ENCODE measurements around the gene PPM1J. TPM values are rescaled to one million over a fixed set of nuclear protein-coding genes. Genes with fewer than 3 reads are reported as not detected.
A peak's percentile ranks its signal among the peaks of the same experiment; 100 is the strongest.

The PPM1J gene
- total and polyA plus RNA-seq, 9 of the 15 experiments (the other 6 are each of a cell fraction or from before 2014, with no cell fraction given): 0.25 to 10.5 (median 4.2) TPM

DNA sequence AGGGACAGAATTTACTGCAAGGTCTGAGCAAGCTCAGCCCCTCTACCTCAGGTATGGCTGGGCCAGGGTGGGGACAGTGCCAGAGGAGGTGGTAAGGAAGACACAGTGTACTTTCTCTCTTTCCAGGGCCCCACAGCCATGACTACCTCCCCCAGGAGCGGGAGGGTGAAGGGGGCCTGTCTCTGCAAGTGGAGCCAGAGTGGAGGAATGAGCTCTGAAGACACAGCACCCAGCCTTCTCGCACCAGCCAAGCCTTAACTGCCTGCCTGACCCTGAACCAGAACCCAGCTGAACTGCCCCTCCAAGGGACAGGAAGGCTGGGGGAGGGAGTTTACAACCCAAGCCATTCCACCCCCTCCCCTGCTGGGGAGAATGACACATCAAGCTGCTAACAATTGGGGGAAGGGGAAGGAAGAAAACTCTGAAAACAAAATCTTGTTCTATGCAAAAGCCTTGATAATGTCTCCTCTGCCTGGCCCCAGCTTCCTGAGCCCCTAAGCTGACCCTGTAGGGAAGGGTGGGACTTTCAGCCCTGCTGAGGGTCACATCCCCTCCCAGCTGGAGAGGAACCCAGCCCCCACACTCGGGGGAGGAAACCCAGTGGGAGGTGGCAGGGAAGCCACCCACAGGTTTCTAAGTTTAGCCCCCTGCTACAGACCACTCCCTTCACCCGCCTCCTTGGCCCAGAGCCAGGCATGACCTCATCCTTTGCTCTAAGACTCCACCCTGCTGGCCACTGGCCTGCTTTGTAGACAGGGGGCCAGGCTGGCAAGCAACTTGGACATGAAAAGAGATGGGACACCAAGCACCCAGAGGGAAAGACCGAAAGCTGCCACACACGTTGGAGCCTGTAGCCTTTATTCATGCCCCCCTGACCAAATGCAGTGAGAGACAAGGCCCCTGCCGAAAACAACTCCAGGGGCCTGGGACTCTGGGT lies 14.6 kb downstream of the PPM1J start (continued):
- TF ChIP-seq, protein P1, sequence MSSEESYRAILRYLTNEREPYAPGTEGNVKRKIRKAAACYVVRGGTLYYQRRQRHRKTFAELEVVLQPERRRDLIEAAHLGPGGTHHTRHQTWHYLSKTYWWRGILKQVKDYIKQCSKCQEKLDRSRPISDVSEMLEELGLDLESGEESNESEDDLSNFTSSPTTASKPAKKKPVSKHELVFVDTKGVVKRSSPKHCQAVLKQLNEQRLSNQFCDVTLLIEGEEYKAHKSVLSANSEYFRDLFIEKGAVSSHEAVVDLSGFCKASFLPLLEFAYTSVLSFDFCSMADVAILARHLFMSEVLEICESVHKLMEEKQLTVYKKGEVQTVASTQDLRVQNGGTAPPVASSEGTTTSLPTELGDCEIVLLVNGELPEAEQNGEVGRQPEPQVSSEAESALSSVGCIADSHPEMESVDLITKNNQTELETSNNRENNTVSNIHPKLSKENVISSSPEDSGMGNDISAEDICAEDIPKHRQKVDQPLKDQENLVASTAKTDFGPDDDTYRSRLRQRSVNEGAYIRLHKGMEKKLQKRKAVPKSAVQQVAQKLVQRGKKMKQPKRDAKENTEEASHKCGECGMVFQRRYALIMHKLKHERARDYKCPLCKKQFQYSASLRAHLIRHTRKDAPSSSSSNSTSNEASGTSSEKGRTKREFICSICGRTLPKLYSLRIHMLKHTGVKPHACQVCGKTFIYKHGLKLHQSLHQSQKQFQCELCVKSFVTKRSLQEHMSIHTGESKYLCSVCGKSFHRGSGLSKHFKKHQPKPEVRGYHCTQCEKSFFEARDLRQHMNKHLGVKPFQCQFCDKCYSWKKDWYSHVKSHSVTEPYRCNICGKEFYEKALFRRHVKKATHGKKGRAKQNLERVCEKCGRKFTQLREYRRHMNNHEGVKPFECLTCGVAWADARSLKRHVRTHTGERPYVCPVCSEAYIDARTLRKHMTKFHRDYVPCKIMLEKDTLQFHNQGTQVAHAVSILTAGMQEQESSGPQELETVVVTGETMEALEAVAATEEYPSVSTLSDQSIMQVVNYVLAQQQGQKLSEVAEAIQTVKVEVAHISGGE (CRISPR knock-in tag; IDR thresholded peaks at IDR 0.05): peak in 1 of 3 experiments; percentile 73; a peak in 2 of 6 replicates
- TF ChIP-seq ZNF324 (CRISPR knock-in tag; IDR thresholded peaks at IDR 0.05) (peak; percentile 51; the same call in 1 of the 2 replicates), ZNF274 (IDR thresholded peaks at IDR 0.05; ENCODE audit: borderline replicate concordance, low read depth, low read length) (no peak), SAFB (IDR thresholded peaks at IDR 0.05; ENCODE audit: borderline replicate concordance, low read depth, low read length) (no peak), ZNF165 (CRISPR knock-in tag; IDR thresholded peaks at IDR 0.05; ENCODE audit: borderline replicate concordance) (peak; percentile 50; the same call in 1 of the 2 replicates), DEAF1 (CRISPR knock-in tag; IDR thresholded peaks at IDR 0.05) (0 out of 2 replicates have a peak, but pooled peaks have one; percentile 13), BRD4 (IDR thresholded peaks at IDR 0.05) (peak; percentile 96; the same call in 1 of the 2 replicates), MEF2D (tag; conservative IDR thresholded peaks at IDR 0.05; ENCODE audit: low read depth) (peak; percentile 100), SMAD4 (CRISPR knock-in tag; conservative IDR thresholded peaks at IDR 0.05) (peak; percentile 92), SMARCE1 (IDR thresholded peaks at IDR 0.05) (peak; percentile 96), CEBPB (tag; IDR thresholded peaks at IDR 0.05) (0 out of 2 replicates have a peak, but pooled peaks have one; percentile 18), CHD2 (IDR thresholded peaks at IDR 0.05; ENCODE audit: low read depth, low read length) (peak; percentile 76), GABPA (tag; conservative IDR thresholded peaks at IDR 0.05; ENCODE audit: low read depth) (peak; percentile 64), BACH1 (tag; IDR thresholded peaks at IDR 0.05) (no peak), ZNF347 (CRISPR knock-in tag; IDR thresholded peaks at IDR 0.05; ENCODE audit: low read depth) (peak; percentile 30; the same call in 1 of the 2 replicates), FOXA1 (IDR thresholded peaks at IDR 0.05; ENCODE audit: borderline replicate concordance) (no peak)
- TF ChIP-seq, protein P2, sequence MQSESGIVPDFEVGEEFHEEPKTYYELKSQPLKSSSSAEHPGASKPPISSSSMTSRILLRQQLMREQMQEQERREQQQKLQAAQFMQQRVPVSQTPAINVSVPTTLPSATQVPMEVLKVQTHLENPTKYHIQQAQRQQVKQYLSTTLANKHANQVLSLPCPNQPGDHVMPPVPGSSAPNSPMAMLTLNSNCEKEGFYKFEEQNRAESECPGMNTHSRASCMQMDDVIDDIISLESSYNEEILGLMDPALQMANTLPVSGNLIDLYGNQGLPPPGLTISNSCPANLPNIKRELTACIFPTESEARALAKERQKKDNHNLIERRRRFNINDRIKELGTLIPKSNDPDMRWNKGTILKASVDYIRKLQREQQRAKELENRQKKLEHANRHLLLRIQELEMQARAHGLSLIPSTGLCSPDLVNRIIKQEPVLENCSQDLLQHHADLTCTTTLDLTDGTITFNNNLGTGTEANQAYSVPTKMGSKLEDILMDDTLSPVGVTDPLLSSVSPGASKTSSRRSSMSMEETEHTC (IDR thresholded peaks at IDR 0.05): no peak; the same call in 1 of the 2 replicates
- TF ChIP-seq, protein P3, sequence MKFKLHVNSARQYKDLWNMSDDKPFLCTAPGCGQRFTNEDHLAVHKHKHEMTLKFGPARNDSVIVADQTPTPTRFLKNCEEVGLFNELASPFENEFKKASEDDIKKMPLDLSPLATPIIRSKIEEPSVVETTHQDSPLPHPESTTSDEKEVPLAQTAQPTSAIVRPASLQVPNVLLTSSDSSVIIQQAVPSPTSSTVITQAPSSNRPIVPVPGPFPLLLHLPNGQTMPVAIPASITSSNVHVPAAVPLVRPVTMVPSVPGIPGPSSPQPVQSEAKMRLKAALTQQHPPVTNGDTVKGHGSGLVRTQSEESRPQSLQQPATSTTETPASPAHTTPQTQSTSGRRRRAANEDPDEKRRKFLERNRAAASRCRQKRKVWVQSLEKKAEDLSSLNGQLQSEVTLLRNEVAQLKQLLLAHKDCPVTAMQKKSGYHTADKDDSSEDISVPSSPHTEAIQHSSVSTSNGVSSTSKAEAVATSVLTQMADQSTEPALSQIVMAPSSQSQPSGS (CRISPR knock-in tag; IDR thresholded peaks at IDR 0.05): peak; percentile 93
